ENCODE measurements around the gene GSC2. TPM values are rescaled to one million over a fixed set of nuclear protein-coding genes. Genes with fewer than 3 reads are reported as not detected.

Gene GSC2
- total RNA-seq, 2 donors from 2014 or later = not detected

DNA sequence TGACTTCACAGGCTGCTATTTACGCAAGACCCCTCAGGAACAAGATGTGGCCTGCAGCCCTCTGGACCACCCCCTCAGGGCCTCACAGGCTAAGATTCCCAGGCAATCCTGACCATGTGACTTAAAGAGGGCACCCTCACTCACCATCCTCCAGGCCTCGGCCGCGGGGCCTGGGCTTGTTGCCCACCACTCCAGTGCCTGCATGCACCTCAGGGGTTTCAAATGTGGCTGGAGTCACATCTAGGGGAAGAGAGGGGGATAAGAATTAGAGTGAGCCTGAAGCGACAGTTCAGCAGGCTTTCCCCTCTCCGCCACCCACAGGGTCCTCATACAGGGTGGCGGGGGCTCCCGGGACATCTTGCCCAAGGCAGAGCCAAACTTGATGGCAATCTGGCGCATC lies 7.7 kb downstream of the GSC2 start:
- H3K27ac ChIP-seq = no peak overlapping the region
- H3K9me3 ChIP-seq = no peaks in the 10 kb centered on the region
- no peak for DNase-seq
- H3K27me3 ChIP-seq = no peaks in the 10 kb centered on the region
- H3K9ac ChIP-seq (ENCODE audit: low read depth in 2 of 2, low read length in 2 of 2) = no peak overlapping the region
- TF ChIP-seq CTCF (IDR thresholded peaks at IDR 0.05) = no peak
- peaks cover 6% of the 10 kb centered on the region for H3K4me1 ChIP-seq
- H3K36me3 ChIP-seq = peaks cover 15% of the 10 kb centered on the region
- no peak overlapping the region for H3K4me3 ChIP-seq
- intact Hi-C loops (cut with DNase I) = loop anchor here (2.0 kb wide), 1 partner anchor 20 kb away; the partner anchor contains the start of gene DGCR2

GRCh38 chr22:19139974-19140373 lies 10.1 kb downstream of the GSC2 start:
- no peak overlapping the region for H3K9ac ChIP-seq (ENCODE audit: low read depth in 2 of 2, low read length in 2 of 2)
- peaks cover 6% of the 10 kb centered on the region for H3K4me1 ChIP-seq
- TF ChIP-seq CTCF (IDR thresholded peaks at IDR 0.05) = no peak
- DNase-seq = no peak
- H3K4me3 ChIP-seq = no peak overlapping the region
- peaks cover 17% of the 10 kb centered on the region for H3K36me3 ChIP-seq
- no peak overlapping the region for H3K27ac ChIP-seq
- no peaks in the 10 kb centered on the region for H3K9me3 ChIP-seq
- intact Hi-C loops (cut with DNase I) = no loop called here
- H3K27me3 ChIP-seq = no peaks in the 10 kb centered on the region

GRCh38 chr22:19139001-19139356 lies 11.1 kb downstream of the GSC2 start:
- H3K4me1 ChIP-seq = peaks cover 6% of the 10 kb centered on the region
- no peak overlapping the region for H3K27ac ChIP-seq
- intact Hi-C loops (cut with DNase I) = no loop called here
- H3K36me3 ChIP-seq = peaks cover 18% of the 10 kb centered on the region
- no peak overlapping the region for H3K4me3 ChIP-seq
- no peak overlapping the region for H3K9ac ChIP-seq (ENCODE audit: low read depth in 2 of 2, low read length in 2 of 2)
- no peak for DNase-seq
- no peaks in the 10 kb centered on the region for H3K9me3 ChIP-seq
- TF ChIP-seq CTCF (IDR thresholded peaks at IDR 0.05) = no peak
- H3K27me3 ChIP-seq = no peaks in the 10 kb centered on the region

- DNase-seq = no peak
- no peak for TF ChIP-seq CTCF (IDR thresholded peaks at IDR 0.05)
- H3K4me3 ChIP-seq = no peak overlapping the region
- intact Hi-C loops (cut with DNase I) = no loop called here
- no peaks in the 10 kb centered on the region for H3K9me3 ChIP-seq
- no peak overlapping the region for H3K9ac ChIP-seq (ENCODE audit: low read depth in 2 of 2, low read length in 2 of 2)
- peaks cover 22% of the 10 kb centered on the region for H3K36me3 ChIP-seq
- peaks cover under 1% of the 10 kb centered on the region for H3K4me1 ChIP-seq
- H3K27me3 ChIP-seq = no peaks in the 10 kb centered on the region
- no peak overlapping the region for H3K27ac ChIP-seq
Measured at GRCh38 chr22:19138217-19139000, 11.7 kb downstream of the GSC2 start.

GRCh38 chr22:19137384-19138216 lies 12.5 kb downstream of the GSC2 start:
- no peak for TF ChIP-seq CTCF (IDR thresholded peaks at IDR 0.05)
- intact Hi-C loops (cut with DNase I) = no loop called here

More at GRCh38 chr22:19137384-19138216, 12.5 kb downstream of the GSC2 start:
- no peaks in the 10 kb centered on the region for H3K9me3 ChIP-seq
- H3K27me3 ChIP-seq = no peaks in the 10 kb centered on the region
- DNase-seq = no peak
- H3K36me3 ChIP-seq = peaks cover 22% of the 10 kb centered on the region
- H3K4me1 ChIP-seq = no peaks in the 10 kb centered on the region
- no peak overlapping the region for H3K4me3 ChIP-seq
- H3K27ac ChIP-seq = no peak overlapping the region
- no peak overlapping the region for H3K9ac ChIP-seq (ENCODE audit: low read depth in 2 of 2, low read length in 2 of 2)
